ENCODE data around the gene ZNF784.

DNA sequence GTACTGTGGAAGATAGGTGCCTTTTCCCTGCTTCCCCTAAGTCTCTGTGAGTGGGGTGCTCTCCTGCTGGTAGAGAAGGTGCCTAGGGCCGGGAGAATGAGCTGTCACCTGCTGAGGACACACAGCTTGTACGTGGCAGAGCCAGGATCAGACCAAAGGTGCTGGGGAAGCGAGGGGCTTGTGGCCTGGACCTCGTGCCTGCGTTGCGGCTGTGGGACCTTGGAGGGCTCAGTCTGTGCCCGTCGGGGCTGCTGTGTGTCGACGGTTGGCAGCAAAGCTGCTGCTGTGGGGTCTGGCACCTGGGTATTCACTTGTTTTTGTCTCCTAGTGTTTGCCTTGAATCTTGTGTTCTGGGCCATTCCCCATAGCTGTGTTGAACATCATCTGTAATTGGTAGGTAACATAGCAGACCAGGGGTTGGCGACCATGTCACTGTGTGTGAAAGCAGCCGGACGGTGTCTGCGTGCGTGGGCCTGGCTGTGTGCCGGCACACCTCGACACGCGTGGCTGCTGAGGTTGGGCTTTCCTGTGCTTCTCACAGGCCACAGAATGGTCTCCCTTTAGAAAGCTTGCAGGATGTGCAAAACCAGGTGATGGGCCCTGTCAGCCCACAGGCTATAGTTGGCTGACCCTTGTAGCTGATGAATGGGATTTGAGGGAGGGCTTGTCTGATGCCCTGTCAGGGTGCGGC, 39.6 kb upstream of the ZNF784 start:
- TF ChIP-seq EZH2 (IDR thresholded peaks at IDR 0.05; ENCODE audit: insufficient read depth, poor library complexity, severe bottlenecking) (no peak), EZH2phosphoT487 (IDR thresholded peaks at IDR 0.05; ENCODE audit: insufficient read depth, low read depth) (no peak)
